NCI-H146 (cell line): ENCODE measurements around the gene PVALEF.

ENCODE experiments used
- DNase-seq: peaks from one replicate; lab custom pipeline; 2025; lab: John Stamatoyannopoulos, UW

PVALEF gene

GRCh38 chr17:81165246-81166032 lies at the start of gene PVALEF:
Gene PVALEF (plus strand): TSS chr17:81165507. CDS start chr17:81181227, 15,720 bp downstream.
- DNase-seq, result peak; percentile 38

GRCh38 chr17:81115749-81116464 lies 49.4 kb upstream of the PVALEF start:
- no peak for DNase-seq

DNA sequence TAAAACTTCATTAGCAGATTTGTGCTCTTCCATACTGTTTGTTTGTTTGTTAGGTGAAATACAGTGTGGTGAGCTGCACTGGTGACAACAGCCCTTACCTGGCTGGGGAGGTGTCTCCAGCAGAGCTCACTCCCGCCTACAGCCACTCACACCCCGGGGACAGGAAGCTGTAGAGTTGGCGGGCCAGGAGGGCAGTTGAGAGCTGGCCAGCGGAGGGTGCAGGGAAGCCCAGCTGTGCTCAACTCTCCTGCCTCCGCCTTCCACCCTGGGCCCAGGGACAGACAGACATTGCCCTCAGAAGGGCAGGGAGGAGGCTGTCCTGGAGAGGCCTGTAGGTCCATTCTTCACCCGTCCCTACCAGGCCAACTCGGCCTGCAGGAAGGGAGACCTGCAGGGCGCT lies 48.6 kb upstream of the PVALEF start:
- DNase-seq, result no peak

GRCh38 chr17:81117672-81118198 lies 47.6 kb upstream of the PVALEF start:
- DNase-seq, result no peak

GRCh38 chr17:81118308-81119221 lies 46.7 kb upstream of the PVALEF start:
- DNase-seq, result peak; percentile 34

DNA sequence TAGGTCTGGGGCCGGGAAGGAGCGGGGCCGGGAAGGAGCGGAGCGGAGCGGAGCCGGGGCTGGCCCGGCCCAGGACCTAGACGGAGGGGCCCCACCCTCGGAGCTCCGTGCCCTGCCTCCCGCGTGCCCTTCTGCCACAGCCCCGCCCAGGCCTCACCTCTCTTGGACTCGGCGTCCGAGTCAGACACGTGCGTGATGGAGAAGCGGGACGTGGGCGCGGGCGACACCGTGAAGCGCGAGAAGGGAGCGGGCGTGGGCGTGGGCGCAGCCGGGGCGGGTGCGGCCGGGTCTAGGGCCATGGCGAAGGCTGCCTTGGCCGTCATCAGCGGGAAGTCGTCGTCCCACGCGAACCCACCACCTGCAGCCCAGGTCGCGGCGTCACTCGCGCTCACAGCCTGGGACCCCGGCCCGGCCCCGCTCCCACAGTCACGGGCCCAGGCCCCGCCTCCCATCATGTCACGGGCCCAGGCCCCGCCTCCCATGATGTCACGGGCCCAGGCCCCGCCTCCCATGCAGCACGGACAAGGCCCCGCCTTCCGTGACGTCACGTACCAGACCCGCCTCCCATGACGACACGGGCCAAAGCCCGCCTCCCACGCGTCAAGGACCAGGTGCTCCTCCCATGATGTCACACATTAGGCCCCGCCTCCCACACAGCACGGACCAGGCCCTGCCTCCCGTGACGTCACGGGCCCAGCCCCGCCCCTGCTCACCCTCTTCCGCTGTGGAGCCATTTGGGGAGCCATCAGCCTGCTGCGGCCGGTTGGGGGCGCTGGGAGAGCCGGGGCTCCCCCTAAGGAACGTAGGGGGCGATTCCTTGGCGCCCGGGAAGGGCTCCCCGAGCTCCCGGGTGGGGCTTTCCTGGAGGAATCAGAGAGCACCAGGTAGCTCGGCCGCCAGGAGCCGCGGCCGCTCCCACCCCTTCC lies 45.8 kb upstream of the PVALEF start:
- DNase-seq, result peak; percentile 95

DNA sequence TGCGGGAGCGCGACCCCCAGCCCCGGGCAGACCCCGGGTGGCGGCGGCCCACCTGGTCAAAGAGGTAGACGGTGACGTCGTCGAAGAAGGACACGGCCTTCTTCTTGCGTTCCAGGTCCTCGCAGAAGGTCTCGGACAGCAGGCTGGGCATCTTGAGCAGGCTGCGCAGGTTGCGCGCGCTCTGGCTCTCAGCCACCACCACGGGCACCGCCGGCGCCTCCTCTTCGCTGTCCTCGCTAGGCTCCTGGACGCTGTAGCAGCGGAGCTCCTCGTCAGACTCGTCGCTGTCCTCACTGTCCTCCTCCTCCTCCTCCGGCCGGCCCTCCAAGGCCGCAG lies 45.2 kb upstream of the PVALEF start:
- DNase-seq, result peak; percentile 59

DNA sequence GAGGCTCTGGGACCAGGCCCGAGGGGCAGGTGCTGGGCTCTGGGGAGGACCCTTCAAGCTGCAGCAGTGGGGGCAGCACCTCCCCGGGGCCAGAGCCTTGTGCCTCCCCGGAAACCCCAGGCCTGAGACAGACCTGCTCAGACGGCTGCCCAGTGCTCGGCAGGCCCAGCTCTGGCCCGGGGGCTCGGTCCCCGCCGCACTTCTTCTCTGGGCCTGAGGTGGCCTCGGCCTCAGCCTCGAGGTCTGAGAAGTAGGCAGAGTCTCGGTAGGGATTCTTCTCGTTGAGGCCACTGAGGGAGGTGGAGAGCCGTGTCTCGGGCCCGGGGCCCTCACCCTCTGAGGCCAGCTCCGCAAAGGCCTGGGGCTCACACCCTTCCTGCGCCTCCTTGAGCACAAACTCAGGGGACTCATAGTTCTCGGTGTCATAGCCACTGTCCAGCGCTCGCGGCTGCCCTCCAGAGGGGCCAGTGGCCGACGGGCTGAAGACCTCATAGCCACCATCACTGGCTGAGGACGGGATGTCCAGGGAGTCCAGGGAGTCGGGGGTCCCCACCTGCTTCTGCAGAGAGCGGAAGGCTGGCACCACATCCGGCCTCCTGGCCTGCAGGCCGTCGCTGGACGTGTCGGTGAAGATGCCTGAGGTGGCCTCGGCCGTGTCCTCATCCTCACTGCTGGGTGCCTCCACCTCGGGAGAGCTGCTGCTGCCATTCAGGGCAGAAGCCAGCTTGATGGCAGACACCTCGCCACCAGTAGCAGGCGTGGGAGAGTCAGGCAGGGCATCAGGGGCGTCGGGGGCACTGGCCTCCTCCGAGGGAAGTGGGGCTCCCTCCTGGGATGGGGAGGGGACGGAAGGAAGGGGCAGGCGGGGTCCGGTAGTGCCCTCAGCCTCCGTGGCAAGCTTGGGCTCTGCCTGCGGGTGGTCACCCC lies 44.3 kb upstream of the PVALEF start:
- no peak for DNase-seq

DNA sequence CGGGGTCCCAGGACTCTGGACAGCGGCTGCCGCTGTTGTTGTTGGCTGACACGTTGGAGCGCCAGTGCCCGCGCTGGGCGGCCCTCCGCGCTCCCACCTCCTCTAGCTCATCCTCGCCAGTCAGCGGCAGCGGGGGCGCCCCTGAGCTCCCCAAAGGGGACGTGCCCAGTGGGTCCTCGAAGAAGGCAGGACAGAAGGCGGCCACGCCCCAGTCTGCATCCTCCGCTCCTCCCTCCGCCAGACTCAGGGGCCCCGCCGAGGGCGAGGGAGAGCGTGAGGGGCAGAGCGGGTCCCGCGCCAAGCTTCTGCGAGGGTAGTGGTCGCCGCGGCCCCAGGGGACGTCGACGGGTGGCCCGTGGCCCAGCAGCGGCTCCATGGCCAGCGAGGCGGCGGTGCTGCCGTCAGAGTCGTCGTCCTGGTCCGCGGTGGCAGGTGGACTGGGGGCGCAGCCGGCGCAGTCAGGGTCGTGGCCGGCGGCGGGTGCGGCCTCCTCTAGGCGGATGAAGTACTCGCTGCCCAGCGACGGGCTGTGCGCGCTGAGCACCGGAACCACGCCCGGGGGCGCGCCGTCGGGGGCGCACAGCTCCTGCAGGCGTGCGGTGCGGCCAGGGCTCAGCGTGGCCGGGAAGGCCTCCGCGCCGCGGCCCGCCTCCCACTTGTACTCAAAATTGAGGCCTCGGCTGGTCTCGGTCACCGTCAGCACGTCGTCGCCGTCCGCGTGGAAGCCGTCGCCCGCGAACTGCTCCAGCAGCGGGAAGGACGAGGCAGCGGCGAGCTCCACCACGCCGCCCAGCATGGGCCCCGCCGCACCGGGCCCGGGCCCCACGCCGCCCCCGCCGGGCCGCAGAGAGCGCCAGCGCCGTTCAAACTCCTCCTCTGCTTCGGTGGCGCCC lies 43.2 kb upstream of the PVALEF start:
- DNase-seq, result no peak

DNA sequence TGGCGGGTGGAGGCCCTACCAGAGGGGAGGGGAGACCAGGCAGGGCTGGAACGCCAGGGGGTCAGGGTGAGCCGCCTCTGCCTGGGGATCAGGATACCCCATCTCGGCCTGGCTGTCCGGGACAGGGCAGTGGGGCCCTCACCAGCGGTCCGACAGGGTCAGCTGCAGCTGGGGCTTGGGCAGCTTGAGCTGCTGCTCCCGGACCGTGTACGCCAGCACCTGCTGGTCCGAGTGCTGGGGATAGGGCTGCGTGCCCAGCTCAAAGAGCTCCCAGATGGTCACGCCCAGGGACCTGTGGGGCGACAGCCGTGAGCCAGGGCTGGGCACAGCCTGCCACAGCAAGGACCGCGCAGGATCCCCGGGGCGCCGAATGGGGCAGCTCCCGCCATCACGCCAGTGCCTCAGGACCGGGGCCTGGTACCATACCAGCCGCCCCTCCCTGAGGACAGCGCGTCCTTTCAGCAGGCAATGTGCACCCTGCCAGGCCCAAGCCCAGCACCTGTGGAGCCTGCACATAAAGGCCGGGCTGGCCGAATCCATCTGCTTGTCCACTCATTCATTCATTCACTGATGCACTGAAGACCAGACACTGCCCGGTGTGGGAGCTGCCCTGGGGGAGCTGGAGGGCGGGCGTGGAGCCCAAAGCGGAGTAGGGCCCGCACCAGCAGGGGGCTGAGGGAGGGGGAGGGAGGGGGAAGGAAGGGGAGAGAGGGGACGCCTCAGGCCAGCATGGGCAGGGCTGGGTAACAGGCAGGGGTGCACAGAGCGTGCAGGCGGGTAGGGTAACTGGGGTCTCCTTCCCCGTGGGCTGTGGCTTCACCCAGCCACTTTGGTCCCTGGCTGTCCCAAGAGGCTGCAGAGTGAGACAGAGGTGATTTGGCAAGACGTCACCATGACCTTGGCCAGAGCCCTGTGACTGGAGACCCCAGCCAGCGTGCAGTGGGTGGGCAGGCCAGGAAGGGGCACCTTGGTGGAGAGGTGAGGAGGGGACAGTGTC lies 42.0 kb upstream of the PVALEF start:
- no peak for DNase-seq

DNA sequence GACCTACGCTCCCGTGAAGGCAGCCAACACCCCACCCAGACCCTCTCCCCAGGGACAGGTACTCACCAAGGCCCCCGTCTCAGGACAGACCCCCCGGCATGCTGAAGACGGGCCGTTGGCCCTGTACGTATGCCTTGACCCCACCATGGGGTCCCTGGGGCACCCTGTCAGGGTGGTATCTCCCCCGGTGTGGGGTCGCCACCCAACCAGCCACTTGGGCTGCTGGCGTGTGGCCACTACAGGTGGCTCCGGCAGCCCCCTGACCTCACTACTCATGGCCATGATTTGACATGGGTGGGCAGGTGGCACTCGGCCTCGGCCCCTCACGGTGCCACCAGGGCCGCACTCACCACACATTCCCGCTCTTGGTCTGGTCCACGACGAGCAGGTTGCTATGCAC lies 40.9 kb upstream of the PVALEF start:
- no peak for DNase-seq

- no peak for DNase-seq
These were observed 39.7 kb upstream of the PVALEF start for GRCh38 chr17:81125573-81126081.

GRCh38 chr17:81126281-81127132 lies 38.8 kb upstream of the PVALEF start:
- DNase-seq, result no peak

DNA sequence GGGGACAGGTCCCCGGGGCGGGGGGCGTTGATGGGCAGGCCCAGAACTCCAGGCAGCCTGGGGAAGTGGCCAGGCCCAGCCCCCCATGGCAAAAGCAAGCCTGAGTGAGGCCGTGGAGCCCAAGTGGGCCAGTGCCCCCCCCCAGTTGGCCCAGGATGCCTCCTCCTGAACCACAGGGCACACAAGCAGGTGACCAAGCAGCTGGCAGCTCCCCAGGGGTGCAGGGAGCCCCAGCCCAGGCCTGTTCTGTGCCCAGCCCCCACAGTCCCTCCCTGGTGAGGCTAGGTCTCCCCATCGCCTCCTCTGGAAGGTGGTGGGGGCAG lies 38.2 kb upstream of the PVALEF start:
- no peak for DNase-seq

DNA sequence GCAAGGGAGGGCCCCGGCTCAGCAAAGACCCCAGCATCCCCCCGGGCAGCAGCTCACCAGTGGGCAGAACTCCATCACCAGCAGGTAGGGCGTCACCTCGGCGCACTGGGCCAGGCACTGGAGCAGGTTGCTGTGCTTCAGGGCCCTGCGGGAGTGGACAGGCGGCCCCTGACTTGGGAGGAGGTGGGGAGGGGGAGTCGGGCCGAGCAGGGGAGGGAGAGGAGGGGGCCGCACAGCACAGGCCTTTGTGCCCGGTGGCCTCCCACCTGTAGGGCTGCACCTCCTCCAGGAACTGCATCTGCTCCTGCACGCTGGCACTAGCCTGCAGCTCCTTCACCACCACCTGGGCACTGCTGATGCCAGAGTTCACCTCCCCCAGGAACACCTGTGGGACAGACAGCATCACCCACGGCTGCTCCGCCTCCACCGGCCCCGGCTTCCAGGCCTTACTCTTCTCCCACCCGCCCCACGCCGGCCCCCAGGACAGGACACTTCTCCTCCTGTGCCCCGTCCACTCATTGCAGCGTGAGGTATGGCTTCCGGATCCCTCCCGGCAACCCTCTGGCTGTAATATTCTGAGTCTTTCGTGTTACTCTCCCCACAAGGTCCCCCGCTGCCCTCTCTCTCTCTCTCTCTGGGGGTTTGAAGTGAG lies 37.7 kb upstream of the PVALEF start:
- DNase-seq, result no peak

DNA sequence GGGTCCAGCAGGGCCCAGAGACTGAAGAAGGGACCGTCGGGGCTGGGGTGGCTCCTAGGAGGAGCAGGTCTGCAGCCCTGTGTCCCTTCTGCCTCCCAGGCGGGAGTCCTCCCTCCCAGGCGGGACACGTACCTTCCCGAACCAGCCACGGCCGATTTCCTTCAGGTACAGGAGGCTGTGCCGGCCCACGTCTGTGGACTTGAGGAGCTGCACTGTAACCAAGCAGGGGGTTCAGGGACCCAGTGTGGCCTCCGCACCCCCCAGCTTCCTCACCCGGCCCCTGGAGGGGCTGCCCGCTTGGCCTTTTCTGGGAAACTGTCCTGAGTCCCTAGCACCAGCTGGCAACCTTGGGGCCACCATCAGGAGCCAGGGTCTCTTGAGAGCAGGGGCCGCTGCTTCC lies 37.0 kb upstream of the PVALEF start:
- DNase-seq, result no peak
